Left lobe of liver (tissue), 2 donors: Measurements from ENCODE around the gene FAM171A2. TPM values are rescaled to one million over a fixed set of nuclear protein-coding genes. Genes with fewer than 3 reads are reported as not detected.
"Not testable (repeated sequence)": the region's sequence is repeated elsewhere in the genome, so short reads cannot be mapped to it uniquely, and the experiment has no call there.

Experiments used
- ATAC-seq: fragments of 200-7000 bp; cut with Tn5 transposase; one replicate; pipeline ENCODE4 v1.9.1; 2020; ENCODE audit warnings: mild to moderate bottlenecking, moderate library complexity
- DNase-seq: peaks from one replicate; pipeline ENCODE4 v3.0.0-alpha.2; 2020; ENCODE audit warnings: low spot score
- total RNA-seq: library from RNA; stranded (reverse); gene quantifications from one replicate; pipeline ENCODE4 v1.2.1, GENCODE V29; 2021
- donor health status: DM: no; HTN: no; CAD: no; lungs with moderate emphysema.
- donor health status: DM: no; HTN: yes; CAD: no.

Gene FAM171A2
- total RNA-seq, 1 donor from 2014 or later, result 0.20 TPM

GRCh38 chr17:44384281-44384822 lies 20.7 kb upstream of the FAM171A2 start:
- ATAC-seq (no peak), DNase-seq (no peak)

DNA sequence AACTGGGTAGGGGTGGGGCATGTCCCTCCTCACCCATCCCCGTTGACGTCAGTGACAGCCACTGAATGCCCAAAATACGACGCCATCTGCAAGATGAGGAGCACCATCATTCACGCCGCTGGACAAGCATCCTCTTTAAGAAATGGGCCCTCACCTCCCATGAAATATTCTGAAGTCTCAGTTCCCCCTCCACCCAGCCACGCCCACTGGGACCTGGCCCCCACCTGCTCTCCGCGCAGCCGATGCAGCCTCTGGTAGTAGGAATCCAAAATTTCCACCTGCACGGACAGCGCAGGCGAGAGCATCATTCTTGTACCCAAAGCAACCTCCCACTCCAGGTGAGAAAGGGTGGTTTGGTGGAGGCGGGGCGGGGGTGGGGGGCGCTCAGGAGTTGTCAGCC lies 20.2 kb upstream of the FAM171A2 start:
- no peak for DNase-seq
- ATAC-seq, result no peak

- no peak for DNase-seq
- ATAC-seq, result no peak
These were observed 19.7 kb upstream of the FAM171A2 start for GRCh38 chr17:44383363-44383762.

DNA sequence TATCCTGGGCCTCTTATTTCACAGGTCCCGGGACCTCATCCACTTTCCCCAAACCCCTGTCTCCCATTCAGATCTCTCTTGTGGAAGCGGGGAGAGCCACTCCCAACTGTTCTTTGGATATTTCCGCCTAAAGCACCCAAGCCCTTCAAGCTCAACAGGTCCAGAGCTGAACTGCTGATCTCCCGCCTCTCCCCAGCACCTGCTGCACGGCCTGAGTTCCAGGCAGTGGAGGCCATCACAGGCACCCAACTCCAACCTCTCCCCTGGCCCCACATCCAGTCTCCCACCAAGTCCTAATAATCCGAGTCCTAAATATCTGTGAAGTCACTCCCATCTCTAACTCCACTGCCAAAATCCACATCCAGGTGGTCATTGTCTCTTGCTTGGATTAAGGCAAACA lies 19.3 kb upstream of the FAM171A2 start:
- no peak for ATAC-seq
- no peak for DNase-seq

DNA sequence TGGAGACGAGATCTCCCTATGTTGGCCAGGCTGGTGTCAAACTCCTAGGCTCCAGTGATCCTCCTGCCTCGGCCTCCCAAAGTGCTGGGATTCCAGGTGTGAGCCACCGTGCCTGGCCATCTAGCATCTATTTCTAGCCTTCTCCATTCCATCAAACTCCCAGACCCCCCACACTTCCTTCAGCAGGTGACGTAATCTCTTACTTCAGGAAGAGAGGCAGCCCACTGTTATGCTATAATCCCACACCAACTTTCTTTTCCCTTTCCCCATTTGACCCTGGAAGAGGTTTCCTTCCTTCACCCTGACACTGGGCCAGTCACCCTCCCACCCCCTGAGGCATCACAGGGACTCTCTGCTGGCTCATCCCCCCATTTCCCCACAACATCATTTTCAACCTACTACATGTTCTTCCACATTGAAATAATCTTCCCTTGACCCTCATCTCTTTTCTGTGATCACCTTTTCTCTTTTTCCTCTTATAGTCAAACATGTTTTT lies 18.2 kb upstream of the FAM171A2 start:
- DNase-seq (no peak), ATAC-seq (no peak)

GRCh38 chr17:44380767-44381166 lies 17.1 kb upstream of the FAM171A2 start:
- DNase-seq, result no peak
- no peak for ATAC-seq

DNA sequence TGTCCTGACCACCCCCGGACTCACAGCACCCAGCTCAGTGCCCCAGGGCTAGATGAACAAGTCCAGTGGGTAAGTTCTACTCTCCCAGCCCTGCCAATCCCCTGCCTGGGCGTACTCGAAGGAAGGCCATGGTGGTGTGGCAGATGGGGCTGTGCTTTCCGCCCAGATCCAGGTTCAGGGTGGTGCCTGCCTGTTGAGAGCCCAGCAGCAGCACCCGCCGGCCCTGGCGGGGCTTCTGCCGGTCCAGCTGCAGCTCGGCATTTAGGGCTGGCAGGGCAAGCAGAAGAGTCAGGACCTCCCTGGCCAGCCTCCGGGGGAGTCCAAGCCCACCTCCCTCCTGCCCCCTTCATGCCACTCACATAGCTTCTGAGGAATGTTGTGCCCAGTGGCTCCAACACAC lies 16.2 kb upstream of the FAM171A2 start:
- DNase-seq (no peak), ATAC-seq (no peak)

DNA sequence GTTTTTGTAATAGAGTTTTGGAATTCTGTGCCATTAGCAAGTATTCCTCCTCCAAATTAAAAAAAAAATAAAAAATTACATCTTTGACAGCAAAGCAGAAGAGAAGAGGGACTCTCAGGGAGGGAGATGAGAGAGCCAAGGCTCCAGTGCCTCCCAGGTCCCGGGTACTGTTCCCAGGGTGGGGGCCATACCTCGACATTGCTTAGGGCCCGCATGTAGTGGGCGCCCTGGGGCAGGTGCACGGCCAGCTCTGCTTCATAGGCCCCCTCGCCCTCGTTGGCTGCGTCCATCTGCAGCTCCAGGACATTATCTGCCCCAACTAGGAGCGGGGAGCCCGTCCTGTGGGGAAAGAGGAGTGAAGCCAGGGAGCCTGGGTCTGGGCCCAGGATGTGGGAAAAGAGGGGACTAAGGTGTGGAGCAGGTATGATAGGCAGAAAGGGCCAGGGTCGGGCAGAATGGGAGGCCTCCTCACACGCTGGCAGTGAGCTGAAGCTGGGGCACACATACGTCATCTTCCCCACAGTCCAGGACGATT lies 14.6 kb upstream of the FAM171A2 start:
- DNase-seq, result no peak
- ATAC-seq, result no peak

- ATAC-seq (no peak), DNase-seq (no peak)
These were observed 13.1 kb upstream of the FAM171A2 start for GRCh38 chr17:44376779-44377178.

GRCh38 chr17:44376124-44376523 lies 12.5 kb upstream of the FAM171A2 start:
- ATAC-seq (peak; percentile 60), DNase-seq (no peak)

DNA sequence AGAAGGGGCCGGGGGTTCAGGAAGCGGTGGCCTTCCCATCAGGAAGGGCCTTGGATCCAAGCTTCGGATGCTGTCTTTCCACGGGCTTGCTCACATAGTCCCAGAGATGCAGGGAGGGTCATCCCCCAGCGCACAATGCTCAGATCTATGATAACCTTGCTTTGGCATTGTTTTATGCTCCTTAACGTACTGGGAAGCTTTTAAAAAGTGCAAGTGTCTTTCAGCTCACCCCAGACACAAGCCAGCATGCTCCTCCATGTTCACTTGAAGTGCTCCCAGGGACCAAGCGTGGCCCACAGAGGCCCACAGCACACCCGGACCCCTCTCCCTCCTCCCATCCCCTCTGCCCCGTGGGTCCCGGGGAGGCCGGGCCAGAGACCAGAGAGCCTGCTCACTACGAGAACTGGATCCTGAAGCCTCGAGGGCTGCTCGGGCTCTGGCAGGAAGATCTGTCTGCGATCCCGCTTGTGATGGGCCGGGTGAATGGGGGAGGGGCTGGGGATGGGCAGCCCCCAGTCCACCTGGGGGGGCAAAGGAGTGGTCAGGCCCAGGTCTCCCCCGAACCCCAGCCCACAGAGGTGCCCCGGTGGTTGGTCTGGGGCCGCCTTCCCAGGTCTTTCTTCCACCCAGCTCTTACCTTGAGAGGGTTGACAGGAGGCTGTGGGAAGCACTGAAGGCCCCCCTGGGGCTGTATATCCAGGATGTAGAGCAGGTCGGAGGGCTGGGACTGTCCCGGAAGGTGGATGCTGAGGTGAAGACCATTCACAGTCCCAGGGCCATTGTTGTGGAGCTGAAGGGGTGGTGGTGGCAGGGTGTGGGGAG lies 11.8 kb upstream of the FAM171A2 start:
- DNase-seq (no peak), ATAC-seq (peak; percentile 15)

- ATAC-seq (peak; percentile 21), DNase-seq (no peak)
These were observed 10.9 kb upstream of the FAM171A2 start for GRCh38 chr17:44374306-44375195.

DNA sequence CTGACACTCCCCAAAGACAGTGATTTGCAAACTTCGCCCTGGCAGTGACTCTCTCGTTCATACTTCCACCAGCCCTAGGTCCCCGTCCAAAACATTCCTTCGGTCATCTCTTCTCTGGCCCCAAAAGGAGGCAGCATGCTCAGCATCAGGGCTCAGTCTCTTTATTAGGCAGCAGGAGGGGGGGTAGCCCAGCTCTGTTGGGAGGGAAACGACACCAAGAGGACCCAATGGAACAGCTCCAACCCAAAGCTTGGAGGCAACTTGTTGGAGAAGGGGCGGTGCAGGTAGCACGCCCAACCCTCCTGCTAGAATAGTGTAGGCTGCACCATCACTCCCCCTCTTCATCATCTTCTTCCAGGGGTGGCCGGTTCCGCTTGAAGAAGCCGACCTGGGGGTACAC lies 8.4 kb upstream of the FAM171A2 start:
- ATAC-seq (no peak), DNase-seq (no peak)

DNA sequence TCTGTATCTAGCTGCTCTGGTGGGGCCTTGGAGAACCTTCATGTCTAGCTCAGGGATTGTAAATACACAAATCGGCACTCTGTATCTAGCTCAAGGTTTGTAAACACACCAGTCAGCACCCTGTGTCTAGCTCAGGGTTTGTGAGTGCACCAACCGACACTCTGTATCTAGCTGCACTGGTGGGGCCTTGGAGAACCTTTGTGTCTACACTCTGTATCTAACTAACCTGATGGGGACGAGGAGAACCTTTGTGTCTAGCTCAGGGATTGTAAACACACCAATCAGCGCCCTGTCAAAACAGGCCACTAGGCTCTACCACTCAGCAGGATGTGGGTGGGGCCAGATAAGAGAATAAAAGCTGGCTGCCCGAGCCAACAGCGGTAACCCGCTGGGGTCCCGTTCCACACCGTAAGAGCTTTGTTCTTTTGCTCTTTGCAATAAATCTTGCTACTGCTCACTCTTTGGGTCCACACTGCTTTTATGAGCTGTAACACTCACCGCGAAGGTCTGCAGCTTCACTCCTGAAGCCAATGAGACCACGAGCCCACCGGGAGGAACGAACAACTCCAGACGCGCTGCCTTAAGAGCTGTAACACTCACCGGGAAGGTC lies 5.9 kb upstream of the FAM171A2 start:
- not testable (repeated sequence) for DNase-seq

GRCh38 chr17:44368391-44369243 lies 5.0 kb upstream of the FAM171A2 start:
- DNase-seq, result not testable (repeated sequence)

More for the DNA sequence above, 5.9 kb upstream of the FAM171A2 start:
- not testable (repeated sequence) for ATAC-seq

GRCh38 chr17:44367231-44367979 lies 3.8 kb upstream of the FAM171A2 start:
- ATAC-seq (no peak), DNase-seq (no peak)

More at GRCh38 chr17:44368391-44369243, 5.0 kb upstream of the FAM171A2 start:
- ATAC-seq, result not testable (repeated sequence)

- DNase-seq, ATAC-seq: not testable (repeated sequence)
These were observed 1.4 kb upstream of the FAM171A2 start for GRCh38 chr17:44365051-44365450.

GRCh38 chr17:44362949-44363612 lies 572 bp downstream of the FAM171A2 start:
- ATAC-seq, result peak; percentile 42
- DNase-seq, result no peak
